Measurements from ENCODE around the gene RUSC2. TPM values are rescaled to one million over a fixed set of nuclear protein-coding genes. Genes with fewer than 3 reads are reported as not detected.

RUSC2 gene
- total and polyA plus RNA-seq, 2 of the 13 experiments (the other 11 are each of a cell fraction or from before 2014, with no cell fraction given), result 2.8 to 3.3 TPM

DNA sequence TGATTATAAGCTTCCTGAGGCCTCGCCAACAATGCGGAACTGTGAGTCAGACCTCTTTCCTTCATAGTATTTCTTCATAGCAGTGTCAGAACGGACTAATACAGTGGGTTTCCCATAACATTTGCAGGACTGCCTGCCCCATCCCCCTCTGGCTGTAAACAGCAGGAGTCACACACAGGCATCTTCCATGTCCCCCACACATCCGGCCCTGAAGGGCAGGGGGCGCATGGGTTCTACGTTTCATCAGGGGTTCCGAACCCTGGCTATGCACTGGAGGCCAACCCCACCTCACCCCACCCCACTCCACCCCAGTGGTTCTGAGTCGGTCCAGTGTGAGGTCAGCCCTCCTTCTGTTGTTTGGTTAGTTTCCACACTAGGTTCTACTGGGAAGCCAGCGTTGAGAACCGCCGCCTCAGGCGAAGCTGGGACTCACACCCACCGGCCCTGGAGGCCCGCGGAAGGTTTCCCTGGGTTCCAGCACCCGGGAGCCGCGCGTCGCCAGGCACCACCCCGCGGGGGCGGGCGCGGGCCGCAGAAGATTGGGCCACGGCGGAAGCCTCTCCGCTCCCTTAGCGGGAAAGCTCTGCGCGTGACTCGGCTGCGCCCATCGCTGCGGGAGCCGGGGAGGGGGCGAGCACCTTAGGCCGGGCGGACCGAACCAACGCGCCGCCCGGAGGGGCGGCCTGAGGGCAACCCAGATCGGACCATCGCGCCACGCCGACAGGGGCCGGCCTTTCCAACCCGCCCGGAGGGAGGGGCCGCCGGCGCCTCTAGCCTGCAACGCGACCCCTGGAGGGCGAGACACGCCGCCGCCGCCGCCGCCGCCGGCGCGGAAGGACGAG, at the start of gene RUSC2 (continued):
- TF ChIP-seq FOXP4 (CRISPR knock-in tag; IDR thresholded peaks at IDR 0.05), result no peak; the same call in 1 of the 2 replicates
- TF ChIP-seq, protein P1, sequence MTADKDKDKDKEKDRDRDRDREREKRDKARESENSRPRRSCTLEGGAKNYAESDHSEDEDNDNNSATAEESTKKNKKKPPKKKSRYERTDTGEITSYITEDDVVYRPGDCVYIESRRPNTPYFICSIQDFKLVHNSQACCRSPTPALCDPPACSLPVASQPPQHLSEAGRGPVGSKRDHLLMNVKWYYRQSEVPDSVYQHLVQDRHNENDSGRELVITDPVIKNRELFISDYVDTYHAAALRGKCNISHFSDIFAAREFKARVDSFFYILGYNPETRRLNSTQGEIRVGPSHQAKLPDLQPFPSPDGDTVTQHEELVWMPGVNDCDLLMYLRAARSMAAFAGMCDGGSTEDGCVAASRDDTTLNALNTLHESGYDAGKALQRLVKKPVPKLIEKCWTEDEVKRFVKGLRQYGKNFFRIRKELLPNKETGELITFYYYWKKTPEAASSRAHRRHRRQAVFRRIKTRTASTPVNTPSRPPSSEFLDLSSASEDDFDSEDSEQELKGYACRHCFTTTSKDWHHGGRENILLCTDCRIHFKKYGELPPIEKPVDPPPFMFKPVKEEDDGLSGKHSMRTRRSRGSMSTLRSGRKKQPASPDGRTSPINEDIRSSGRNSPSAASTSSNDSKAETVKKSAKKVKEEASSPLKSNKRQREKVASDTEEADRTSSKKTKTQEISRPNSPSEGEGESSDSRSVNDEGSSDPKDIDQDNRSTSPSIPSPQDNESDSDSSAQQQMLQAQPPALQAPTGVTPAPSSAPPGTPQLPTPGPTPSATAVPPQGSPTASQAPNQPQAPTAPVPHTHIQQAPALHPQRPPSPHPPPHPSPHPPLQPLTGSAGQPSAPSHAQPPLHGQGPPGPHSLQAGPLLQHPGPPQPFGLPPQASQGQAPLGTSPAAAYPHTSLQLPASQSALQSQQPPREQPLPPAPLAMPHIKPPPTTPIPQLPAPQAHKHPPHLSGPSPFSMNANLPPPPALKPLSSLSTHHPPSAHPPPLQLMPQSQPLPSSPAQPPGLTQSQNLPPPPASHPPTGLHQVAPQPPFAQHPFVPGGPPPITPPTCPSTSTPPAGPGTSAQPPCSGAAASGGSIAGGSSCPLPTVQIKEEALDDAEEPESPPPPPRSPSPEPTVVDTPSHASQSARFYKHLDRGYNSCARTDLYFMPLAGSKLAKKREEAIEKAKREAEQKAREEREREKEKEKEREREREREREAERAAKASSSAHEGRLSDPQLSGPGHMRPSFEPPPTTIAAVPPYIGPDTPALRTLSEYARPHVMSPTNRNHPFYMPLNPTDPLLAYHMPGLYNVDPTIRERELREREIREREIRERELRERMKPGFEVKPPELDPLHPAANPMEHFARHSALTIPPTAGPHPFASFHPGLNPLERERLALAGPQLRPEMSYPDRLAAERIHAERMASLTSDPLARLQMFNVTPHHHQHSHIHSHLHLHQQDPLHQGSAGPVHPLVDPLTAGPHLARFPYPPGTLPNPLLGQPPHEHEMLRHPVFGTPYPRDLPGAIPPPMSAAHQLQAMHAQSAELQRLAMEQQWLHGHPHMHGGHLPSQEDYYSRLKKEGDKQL (CRISPR knock-in tag; IDR thresholded peaks at IDR 0.05; ENCODE audit: low read depth), result 0 out of 2 replicates have a peak, but pooled peaks have one; percentile 7
- no peak for TF ChIP-seq SMAD3 (CRISPR knock-in tag; IDR thresholded peaks at IDR 0.05)
- TF ChIP-seq GTF2F1 (IDR thresholded peaks at IDR 0.05; ENCODE audit: low read length), result no peak
- TF ChIP-seq FOXP1 (IDR thresholded peaks at IDR 0.05), result no peak
- 0 out of 2 replicates have a peak, but pooled peaks have one; percentile 31 for TF ChIP-seq FOXP1 (CRISPR knock-in tag; IDR thresholded peaks at IDR 0.05)
- TF ChIP-seq NR2F6 (IDR thresholded peaks at IDR 0.05), result no peak; the same call in 1 of the 2 replicates
- no peak for TF ChIP-seq NR2F6 (CRISPR knock-in tag; IDR thresholded peaks at IDR 0.05)
- 0 out of 2 replicates have a peak, but pooled peaks have one; percentile 53 for TF ChIP-seq HOXA5 (CRISPR knock-in tag; IDR thresholded peaks at IDR 0.05)
- TF ChIP-seq ZNF207 (IDR thresholded peaks at IDR 0.05; ENCODE audit: borderline replicate concordance), result no peak
- TF ChIP-seq SNAI1 (CRISPR knock-in tag; IDR thresholded peaks at IDR 0.05; ENCODE audit: borderline replicate concordance), result no peak
- TF ChIP-seq TCF12 (IDR thresholded peaks at IDR 0.05), result no peak
- 0 out of 2 replicates have a peak, but pooled peaks have one; percentile 37 for TF ChIP-seq TCF12 (CRISPR knock-in tag; IDR thresholded peaks at IDR 0.05)
- no peak for TF ChIP-seq ZNF292 (CRISPR knock-in tag; IDR thresholded peaks at IDR 0.05; ENCODE audit: borderline replicate concordance, low read depth)
- no peak for TF ChIP-seq HMGA1 (CRISPR knock-in tag; conservative IDR thresholded peaks at IDR 0.05)
- no peak for TF ChIP-seq TCF7 (IDR thresholded peaks at IDR 0.05; ENCODE audit: low read depth)
- peak; percentile 88 for TF ChIP-seq TBX2 (CRISPR knock-in tag; IDR thresholded peaks at IDR 0.05; ENCODE audit: borderline replicate concordance)
- peak; percentile 70; the same call in 1 of the 2 replicates for TF ChIP-seq ZSCAN29 (CRISPR knock-in tag; conservative IDR thresholded peaks at IDR 0.05)
- no peak for TF ChIP-seq ZNF644 (CRISPR knock-in tag; IDR thresholded peaks at IDR 0.05; ENCODE audit: low read depth)
- TF ChIP-seq MED13 (CRISPR knock-in tag; IDR thresholded peaks at IDR 0.05), result peak; percentile 75; the same call in 1 of the 2 replicates
- TF ChIP-seq RXRA (CRISPR knock-in tag; IDR thresholded peaks at IDR 0.05), result no peak
- TF ChIP-seq CEBPB (IDR thresholded peaks at IDR 0.05; ENCODE audit: borderline replicate concordance, low read depth, low read length), result no peak
- TF ChIP-seq RARA (CRISPR knock-in tag; IDR thresholded peaks at IDR 0.05), result peak; percentile 5; the same call in 1 of the 2 replicates
